Left colon (tissue), 2 donors: ENCODE results near the gene WSB1. TPM values are rescaled to one million over a fixed set of nuclear protein-coding genes. Genes with fewer than 3 reads are reported as not detected.
A peak's percentile ranks its signal among the peaks of the same experiment; 100 is the strongest.
"Not testable (repeated sequence)": the region's sequence is repeated elsewhere in the genome, so short reads cannot be mapped to it uniquely, and the experiment has no call there.

Source experiments
- ATAC-seq: fragments of 200-7000 bp; cut with Tn5 transposase; one replicate; pipeline ENCODE4 v1.9.1; 2020; ENCODE audit warnings: mild to moderate bottlenecking, moderate library complexity
- DNase-seq, 2 donors: peaks; one replicate each; pipeline ENCODE4 v3.0.0-alpha.2; 2020
- intact Hi-C, 2 donors: fragments of 100-400 bp; cut with DNase I in 1 of 2; cut with micrococcal nuclease in 1 of 2; formaldehyde crosslinking; loops; one replicate each; pipeline versions ENCODE4 v1.11.2 to v1.14.0; 2022; cut with DNase I, micrococcal nuclease
- long read RNA-seq: library from polyadenylated mRNA; unstranded; transcript quantifications from one replicate; pipeline ENCODE4 v2.0.0, GENCODE V29; 2021
- total RNA-seq, 2 donors: library from RNA; stranded (reverse); fragmentation: NEBNext Ultra II Directional; extraction: Animal tissue kit (Norgen Biotek cat#: 25700); gene quantifications; one replicate each; pipeline ENCODE4 v1.2.1, GENCODE V29; 2021
- donor health status: DM: no; HTN: no; CAD: no.
- donor health status: DM: yes; HTN: yes; CAD: no.

WSB1 gene
- 100 to 1,000 TPM in 1 of 2 donors, 10 to 100 TPM in 1; 91.9 to 121 TPM for total RNA-seq
- long read RNA-seq, full-length matches to known transcripts = 23 of 42 reads
- long read RNA-seq, partial matches to known transcripts = 13 of 42 reads
- long read RNA-seq, other reads (novel, unspliced or antisense) = 6 of 42 reads

DNA sequence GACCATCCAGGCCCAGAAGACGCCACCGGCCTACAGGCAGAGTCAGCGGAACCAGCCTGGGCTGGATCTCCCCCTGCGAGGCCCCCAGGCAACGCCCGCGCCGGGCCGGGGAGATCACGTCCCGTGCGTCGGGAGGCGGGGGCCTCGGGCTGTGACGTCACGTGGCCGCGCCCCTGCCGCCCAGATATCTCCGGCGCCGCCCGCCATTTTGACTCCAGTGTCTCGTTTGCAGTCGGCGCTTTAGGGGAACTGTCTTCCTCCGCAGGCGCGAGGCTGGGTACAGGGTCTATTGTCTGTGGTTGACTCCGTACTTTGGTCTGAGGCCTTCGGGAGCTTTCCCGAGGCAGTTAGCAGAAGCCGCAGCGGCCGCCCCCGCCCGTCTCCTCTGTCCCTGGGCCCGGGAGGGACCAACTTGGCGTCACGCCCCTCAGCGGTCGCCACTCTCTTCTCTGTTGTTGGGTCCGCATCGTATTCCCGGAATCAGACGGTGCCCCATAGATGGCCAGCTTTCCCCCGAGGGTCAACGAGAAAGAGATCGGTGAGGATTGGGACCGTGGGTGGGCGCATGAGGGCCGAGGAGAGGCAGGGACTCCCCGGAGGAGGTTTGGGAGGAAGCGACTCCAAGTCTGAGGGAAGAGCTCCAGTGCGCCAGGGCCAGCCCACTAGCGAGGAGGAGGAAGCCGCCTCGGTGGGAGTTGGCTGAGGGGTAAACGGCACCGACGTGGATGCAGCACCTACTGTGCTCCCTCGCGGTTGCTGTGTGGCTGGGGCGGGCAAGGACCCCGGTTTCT lies at the start of gene WSB1:
WSB1 (plus strand) TSS at position 217 of the 791 bp plus-strand sequence; CDS start at position 499, 282 bp downstream.
- intact Hi-C loops = loop anchor here in 1 of 2 donors (10.0 kb wide), 1 partner anchor 49 kb away; no protein-coding TSS in a partner anchor
- ATAC-seq (peak; percentile 88), DNase-seq (peak; percentile 92 to 96)

DNA sequence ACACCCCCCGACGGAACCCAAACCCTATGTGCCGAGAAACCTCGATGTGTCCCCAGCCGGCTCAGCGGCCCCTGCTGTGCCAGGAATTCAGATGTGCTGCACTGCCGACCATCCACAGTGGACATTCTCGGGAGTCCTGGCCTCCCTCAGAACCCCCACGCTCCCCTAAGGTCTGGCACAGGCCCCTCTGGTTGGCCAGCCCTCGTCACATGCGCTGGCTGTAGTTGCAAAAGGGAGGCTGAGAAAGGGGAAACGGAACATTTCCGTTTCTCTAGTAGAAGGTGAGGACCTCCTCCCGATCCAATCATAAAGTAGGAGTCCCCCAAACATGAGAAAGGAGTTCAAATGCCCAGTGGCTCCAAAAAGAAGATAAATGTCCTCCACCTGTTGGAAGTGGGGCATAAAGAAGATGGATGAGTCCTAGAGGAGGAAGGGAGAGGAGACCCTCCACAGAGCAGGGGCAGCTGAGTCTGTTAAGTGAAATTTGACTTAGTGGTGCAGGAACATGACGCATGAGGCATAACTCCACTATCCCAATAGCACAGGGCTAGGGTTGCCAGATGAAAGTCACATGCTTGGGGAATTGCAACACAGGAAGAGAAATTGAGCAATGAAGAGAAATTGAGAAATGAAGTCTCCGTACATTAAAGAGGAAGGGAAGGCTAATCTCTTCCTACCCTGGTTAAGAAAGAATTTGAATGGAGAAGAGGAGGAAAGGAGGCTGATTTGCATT lies 49.3 kb upstream of the WSB1 start:
- intact Hi-C loops = loop anchor here (10.0 kb wide), 2 partner anchors 50 to 90 kb away; partner anchors contain the start of gene WSB1 (in 1 of the 2)
- DNase-seq (peak in 1 of 2 donors; percentile 56), ATAC-seq (no peak)

DNA sequence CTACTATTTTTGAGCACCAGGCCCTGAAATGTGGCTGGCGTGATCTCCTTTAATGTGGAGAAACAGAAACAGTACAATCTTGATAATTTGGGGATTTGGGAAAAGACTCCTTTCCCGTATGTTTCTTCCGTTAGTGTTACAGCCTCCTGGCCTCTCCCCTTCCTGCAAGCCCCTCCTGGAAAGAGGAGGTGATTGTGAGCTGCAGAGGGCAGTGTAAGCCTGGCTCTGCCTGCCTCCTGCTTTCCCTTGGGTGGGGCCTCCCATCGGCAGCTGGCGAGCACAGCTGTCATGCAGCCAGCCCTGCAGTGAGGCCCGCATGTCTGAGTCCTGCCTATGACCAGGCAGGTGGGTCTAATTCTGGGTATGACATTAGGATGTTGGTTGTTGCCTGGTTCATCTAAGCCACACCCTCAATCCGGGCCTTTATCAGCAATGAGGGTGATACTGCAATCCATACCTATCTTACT lies 48.7 kb upstream of the WSB1 start:
- DNase-seq = peak; percentile 78 to 90
- intact Hi-C loops = loop anchor here (10.0 kb wide), 2 partner anchors 50 to 90 kb away; partner anchors contain the start of gene WSB1 (in 1 of the 2)
- ATAC-seq = peak; percentile 80

- DNase-seq (no peak), ATAC-seq (no peak)
- intact Hi-C loops = loop anchor here (2.0 to 10.0 kb wide), 3 partner anchors 48 to 88 kb away; partner anchors contain the start of gene WSB1 (in 1 of the 2)
Observed at GRCh38 chr17:27246537-27246936, 47.4 kb upstream of the WSB1 start.

DNA sequence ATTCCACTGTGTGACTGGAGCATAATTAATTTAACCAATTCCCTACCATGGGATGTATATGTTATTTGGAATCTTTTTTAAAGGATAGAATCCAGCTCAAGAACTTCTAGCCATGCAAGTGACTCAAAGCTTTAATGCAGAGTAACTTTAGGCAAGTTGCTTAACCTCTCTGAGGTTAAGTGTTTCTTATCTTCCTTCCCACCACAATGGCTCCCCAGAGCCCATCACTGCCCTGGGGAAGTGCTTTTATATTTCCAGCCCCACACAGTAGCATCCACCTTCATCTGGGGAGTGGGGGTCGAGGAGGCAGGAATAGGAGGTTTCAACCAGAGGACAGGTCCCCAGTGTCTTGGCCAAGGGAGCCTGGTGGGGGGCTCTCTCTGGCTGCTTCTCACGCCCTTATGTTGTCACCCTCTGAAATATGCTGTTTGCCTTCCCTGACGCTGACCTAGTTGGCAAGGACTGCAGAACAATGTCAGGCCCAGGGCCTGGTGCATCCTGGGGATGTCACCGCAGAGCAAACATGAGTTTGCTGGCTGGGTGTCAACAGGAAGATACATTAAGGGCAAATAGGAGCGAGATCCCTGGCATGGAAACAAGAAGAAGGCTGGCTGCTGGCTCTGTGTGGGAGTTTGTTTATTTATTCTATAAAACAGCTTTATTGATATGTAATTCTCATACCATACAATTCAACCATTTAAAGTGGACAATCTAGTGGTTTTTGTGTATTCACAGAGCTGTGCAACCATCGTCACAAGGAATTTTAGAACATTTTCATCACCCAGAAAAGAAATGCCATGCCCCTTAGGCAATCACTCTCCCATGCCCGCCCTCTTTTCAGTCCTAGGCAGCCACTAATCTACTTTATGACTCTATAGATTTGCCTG lies 46.6 kb upstream of the WSB1 start:
- intact Hi-C loops = loop anchor here (2.0 to 10.0 kb wide), 3 partner anchors 47 to 87 kb away; partner anchors contain the start of gene WSB1 (in 1 of the 2)

GRCh38 chr17:27247958-27248342 lies 46.0 kb upstream of the WSB1 start:
- DNase-seq (no peak), ATAC-seq (no peak)
- intact Hi-C loops = loop anchor here (2.0 to 10.0 kb wide), 3 partner anchors 47 to 87 kb away; partner anchors contain the start of gene WSB1 (in 1 of the 2)

More for the DNA sequence above, 46.6 kb upstream of the WSB1 start:
- peak; percentile 91 for ATAC-seq
- peak; percentile 78 to 92 for DNase-seq

GRCh38 chr17:27250791-27251190 lies 43.1 kb upstream of the WSB1 start:
- intact Hi-C loops, DNase-seq, ATAC-seq: not testable (repeated sequence)

DNA sequence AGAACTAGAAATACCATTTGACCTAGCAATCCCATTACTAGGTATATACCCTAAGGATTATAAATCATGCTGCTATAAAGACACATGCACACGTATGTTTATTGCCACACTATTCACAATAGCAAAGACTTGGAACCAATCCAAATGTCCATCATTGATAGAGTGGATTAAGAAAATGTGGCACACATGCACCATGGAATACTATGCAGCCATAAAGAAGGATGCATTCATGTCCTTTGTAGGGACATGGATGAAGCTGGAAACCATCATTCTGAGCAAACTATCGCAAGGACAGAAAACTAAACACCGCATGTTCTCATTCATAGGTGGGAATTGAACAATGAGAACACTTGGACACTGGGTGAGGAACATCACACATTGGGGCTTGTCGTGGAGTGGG lies 39.1 kb upstream of the WSB1 start:
- intact Hi-C loops, DNase-seq: not testable (repeated sequence)

DNA sequence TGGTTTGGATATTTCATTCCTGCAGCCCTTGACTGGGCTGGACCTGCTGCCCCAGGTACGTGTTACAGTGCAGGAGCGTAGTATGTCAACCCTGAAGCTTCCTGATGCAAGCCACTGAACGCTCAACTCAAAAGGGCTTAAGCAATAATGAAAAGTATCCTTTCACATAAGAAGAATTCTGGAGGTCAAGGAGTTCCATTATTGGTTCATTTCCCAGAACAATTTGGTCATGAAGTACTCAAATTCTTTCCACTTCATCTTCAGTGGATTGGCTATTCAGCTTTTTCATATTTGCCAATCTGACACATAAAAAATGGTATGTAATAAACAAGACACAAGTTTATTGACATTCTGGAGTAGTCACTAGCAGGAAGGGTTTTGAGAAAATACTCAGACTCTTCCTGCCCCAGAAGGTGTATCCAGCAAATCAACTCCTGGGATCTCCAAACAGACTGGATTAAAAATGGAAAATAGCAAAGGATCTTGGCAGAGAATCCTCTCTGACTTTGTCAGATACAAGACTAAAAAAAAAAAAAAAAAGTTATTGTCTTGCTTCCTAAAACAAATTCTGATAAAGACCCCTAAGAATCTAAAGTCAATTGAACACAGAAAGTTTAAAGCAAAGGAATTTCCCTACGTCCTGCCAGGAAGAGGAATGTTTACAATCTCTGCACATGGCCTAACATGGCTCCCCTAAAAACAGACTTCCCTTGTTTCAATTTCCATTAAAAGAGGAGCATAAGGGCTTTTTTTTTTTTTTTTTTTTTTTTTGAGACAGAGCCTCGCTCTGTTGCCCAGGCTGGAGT lies 37.5 kb upstream of the WSB1 start:
- ATAC-seq (peak; percentile 75), DNase-seq (no peak)
- intact Hi-C loops = no loop called here

More for the DNA sequence above, 39.1 kb upstream of the WSB1 start:
- ATAC-seq = not testable (repeated sequence)

GRCh38 chr17:27257031-27257357 lies 36.9 kb upstream of the WSB1 start:
- no peak for ATAC-seq

GRCh38 chr17:27259356-27259755 lies 34.6 kb upstream of the WSB1 start:
- ATAC-seq (no peak), DNase-seq (no peak)
- intact Hi-C loops = no loop called here

More at GRCh38 chr17:27257031-27257357, 36.9 kb upstream of the WSB1 start:
- DNase-seq = no peak
- intact Hi-C loops = no loop called here

GRCh38 chr17:27263386-27263785 lies 30.5 kb upstream of the WSB1 start:
- ATAC-seq (no peak), DNase-seq (no peak)
- intact Hi-C loops = no loop called here

GRCh38 chr17:27264068-27264812 lies 29.7 kb upstream of the WSB1 start:
- DNase-seq (peak in 1 of 2 donors; percentile 38), ATAC-seq (peak; percentile 92)
- intact Hi-C loops = no loop called here

GRCh38 chr17:27265333-27265732 lies 28.6 kb upstream of the WSB1 start:
- intact Hi-C loops = no loop called here
- DNase-seq (no peak), ATAC-seq (peak; percentile 62)

DNA sequence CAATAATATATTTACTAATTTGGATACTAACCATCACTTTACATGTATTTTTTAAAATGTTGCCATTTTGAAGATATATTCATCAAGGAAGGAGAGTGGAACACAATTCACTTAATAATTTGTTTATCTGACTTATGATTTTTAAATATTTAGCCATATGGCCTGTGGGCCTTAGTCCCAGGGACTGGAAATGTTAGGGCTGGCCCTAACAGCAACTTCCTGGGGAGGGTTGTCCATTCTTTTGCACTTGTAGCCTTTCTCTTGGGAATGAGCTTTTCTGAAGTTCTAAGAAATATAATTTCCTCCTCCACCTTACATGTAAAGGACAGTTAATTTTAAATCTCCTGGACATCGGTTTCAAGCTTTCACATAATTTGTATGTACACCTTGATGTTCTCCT lies 27.7 kb upstream of the WSB1 start:
- intact Hi-C loops = no loop called here
- no peak for DNase-seq
- no peak for ATAC-seq

- no peak for ATAC-seq
- intact Hi-C loops = no loop called here
- no peak for DNase-seq
Observed at GRCh38 chr17:27268394-27269085, 25.4 kb upstream of the WSB1 start.
